GM12865 (cell line): ENCODE measurements around the gene FAM167B.

Source experiments
- DNase-seq: peaks from one replicate; pipeline ENCODE4 v3.0.0; 2010; ENCODE audit warnings: low read depth
- H3K4me3 ChIP-seq: 2 replicates; pipeline ENCODE4 v1.5.1; 2011; ENCODE audit warnings: mild to moderate bottlenecking, low read depth, low read length, control low read depth
- TF ChIP-seq, protein P1 (sequence below): IDR thresholded peaks from 2 replicates; pipeline ENCODE4 v1.5.1; 2011; ENCODE audit warnings: low read length, control low read depth, low read depth, inconsistent platforms; ENCODE audit not compliant: insufficient read depth; ENCODE audit errors: missing control alignments

Gene FAM167B

DNA sequence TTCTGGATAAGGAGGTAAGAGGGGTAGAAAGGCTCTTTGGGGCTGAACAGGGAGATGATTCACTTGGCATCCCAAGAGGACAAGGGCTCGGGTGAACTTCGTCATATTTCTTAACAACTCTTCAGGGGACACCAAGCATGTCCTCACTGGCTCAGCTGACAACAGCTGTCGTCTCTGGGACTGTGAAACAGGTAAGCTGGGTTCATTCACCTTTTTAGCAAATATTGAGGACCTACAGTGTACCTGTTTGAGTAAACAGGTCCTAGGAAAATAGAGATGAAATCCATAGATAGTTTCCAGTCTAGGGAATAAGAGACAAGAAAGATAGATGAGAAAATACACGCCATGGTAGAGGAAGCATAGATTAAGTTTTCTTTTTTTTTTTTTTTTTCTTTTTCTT, 22.7 kb upstream of the FAM167B start:
- H3K4me3 ChIP-seq = no peak overlapping the region
- no peak for DNase-seq
- TF ChIP-seq, protein P1, sequence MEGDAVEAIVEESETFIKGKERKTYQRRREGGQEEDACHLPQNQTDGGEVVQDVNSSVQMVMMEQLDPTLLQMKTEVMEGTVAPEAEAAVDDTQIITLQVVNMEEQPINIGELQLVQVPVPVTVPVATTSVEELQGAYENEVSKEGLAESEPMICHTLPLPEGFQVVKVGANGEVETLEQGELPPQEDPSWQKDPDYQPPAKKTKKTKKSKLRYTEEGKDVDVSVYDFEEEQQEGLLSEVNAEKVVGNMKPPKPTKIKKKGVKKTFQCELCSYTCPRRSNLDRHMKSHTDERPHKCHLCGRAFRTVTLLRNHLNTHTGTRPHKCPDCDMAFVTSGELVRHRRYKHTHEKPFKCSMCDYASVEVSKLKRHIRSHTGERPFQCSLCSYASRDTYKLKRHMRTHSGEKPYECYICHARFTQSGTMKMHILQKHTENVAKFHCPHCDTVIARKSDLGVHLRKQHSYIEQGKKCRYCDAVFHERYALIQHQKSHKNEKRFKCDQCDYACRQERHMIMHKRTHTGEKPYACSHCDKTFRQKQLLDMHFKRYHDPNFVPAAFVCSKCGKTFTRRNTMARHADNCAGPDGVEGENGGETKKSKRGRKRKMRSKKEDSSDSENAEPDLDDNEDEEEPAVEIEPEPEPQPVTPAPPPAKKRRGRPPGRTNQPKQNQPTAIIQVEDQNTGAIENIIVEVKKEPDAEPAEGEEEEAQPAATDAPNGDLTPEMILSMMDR = no peak

DNA sequence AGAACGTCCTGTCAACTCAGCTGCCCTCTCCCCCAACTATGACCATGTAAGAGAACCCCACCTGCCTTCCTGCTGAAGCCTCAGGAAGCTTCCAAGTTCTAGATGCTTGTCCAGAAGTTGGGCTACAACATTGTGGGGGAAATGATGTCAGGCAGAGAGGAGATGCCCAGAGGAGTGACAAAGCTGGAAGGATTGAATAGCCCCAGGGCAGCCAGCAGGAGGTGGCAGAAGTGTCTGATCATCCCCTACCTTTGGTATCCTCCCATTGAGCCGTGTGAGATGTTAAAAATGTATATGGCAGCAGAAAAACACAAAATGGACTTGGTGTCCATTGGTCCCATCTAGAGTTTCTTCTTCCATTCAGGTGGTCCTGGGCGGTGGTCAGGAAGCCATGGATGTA, 18.3 kb upstream of the FAM167B start:
- DNase-seq = no peak
- no peak overlapping the region for H3K4me3 ChIP-seq
- TF ChIP-seq, protein P1 = no peak

DNA sequence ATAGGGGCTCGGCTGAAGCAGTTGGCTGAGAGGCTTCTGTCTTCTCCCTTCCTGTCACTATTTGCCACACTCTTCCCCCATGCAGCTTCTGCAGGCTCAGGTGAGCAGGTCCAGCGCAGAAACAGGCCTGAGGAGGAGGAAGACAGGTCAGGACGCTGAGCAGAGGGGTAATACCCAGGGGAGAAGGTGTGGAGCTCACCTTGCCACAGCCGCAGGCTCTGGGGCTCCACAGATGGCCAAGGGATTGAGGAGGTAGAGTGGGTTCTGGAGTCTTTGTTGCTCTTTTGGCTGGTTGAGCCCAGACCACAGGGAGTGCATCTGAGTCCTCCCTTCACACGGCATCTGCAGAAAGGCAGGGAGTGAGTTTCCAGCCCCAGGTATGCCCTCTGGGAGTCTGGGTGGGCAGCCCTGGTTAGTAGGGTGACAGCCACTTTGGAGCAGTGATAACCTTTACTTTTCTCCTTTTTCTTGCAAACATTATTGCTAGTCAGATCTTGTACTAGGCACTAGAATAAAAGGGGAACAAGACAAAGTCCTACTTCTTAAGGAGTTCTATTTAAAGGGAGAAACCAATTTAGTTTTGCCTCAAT, 15.1 kb upstream of the FAM167B start:
- TF ChIP-seq, protein P1 = no peak
- no peak for DNase-seq

DNA sequence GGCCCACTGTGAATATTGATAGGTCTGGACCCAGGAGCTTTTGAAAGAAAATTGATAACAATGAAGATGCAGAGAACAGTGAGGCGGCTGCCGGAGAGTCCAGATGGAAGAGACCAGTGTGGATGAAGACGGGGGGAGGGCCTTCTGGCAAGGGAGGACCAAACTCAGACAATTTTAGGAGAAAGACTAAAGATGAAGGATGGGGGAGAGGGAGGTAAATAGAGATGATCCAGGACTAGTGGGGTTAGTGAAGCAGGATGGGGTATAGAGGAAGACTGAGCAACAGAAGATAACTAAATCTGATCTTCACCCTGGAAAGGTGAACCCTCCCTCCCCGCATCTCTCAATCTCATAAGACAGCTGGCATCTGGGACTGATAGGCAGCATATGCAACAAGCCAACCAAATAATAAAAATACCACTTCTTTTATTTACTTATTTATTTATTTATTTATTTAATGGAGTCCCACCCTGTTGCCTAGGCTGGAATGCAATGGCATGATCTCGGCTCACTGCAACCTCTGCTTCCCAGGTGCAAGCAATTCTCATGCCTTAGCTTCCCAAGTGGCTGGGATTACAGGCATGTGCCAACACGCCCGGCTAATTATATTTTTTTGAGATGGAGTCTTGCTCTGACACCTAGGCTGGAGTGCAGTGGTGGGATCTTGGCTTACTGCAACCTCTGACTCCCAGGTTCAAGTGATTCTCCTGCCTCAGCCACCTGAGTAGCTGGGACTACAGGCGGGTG, 14.3 kb upstream of the FAM167B start:
- TF ChIP-seq, protein P1 = no peak
- H3K4me3 ChIP-seq = no peak overlapping the region
- DNase-seq = no peak

More for the DNA sequence above, 15.1 kb upstream of the FAM167B start:
- no peak overlapping the region for H3K4me3 ChIP-seq

DNA sequence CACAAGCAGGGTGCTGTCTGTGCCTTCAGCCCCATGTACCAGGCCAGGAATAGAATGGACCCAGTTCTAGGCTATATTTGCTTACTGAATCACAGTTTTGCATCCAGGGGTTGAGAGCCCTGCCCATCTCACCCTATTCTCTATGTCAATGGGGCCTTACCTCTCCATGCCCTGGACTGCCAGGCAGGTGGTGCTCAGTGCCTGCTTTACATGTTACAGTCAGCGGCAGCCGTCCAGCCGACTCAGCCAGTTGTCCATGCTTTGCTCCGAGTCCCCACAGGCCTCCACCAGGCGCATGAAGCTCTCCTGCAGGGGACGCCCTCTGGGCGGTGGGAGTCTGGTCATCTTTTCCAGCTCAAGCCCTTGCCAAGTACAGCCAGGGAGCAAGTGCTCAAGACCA, 12.2 kb upstream of the FAM167B start:
- no peak overlapping the region for H3K4me3 ChIP-seq
- no peak for DNase-seq
- TF ChIP-seq, protein P1 = no peak

DNA sequence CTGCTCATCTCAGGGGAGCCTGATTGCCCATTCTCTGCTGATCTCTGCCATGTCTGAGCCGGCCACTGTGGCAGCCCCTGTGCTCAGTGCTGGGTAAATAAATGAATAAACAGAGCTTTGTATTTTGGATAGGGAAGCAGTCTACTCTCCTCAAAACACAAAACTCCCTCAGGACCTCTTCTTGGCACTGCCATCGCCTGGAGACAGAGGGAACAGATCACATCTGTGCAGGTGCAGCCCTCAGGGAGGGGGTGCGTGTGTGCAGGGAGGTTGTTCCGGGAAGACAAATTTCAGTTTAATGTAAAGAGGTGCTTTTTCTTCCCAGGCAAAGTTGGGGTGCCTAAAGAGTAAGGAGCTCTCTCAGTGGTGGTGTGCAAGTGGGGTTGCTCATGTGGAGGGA, 7.7 kb upstream of the FAM167B start:
- no peak for DNase-seq
- H3K4me3 ChIP-seq = no peak overlapping the region
- TF ChIP-seq, protein P1 = no peak

DNA sequence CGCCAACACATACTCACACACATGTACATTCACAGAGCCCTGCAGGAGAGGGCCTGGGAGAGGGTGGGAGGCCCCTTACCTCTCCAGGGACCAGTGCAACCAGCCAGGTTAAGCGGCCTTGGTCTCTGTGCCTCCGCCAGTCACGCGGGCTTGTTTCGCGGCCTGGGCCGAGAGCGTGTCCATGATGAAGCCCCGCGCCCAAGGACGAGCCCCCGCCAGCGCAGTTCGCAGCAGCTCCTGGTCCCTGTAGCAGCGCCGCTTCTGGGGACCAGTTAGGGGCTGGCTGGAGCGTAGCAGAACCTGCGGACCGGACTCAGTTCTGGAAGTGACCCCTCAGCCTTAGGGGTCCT, 7.3 kb upstream of the FAM167B start:
- no peak overlapping the region for H3K4me3 ChIP-seq
- no peak for DNase-seq
- TF ChIP-seq, protein P1 = no peak
